Gastroesophageal sphincter (tissue), 3 donors: ENCODE results near the gene GRM4.

Experiments
- POLR2A ChIP-seq, 2 donors: fragments of 450-650 bp; IDR thresholded peaks; one replicate each; pipeline ENCODE4 v1.6.1; 2017; ENCODE audit warnings: antibody characterized with exemption in 2 of 2, mild to moderate bottlenecking in 2 of 2, moderate library complexity in 1 of 2
- POLR2AphosphoS5 ChIP-seq: sonication (generic); formaldehyde crosslinking; IDR thresholded peaks from one replicate; pipeline ENCODE4 v1.6.1; 2017; ENCODE audit warnings: antibody characterized with exemption
- TF ChIP-seq, protein P1 (sequence below), 4 experiments: fragments of 200-600 bp in 2 of 4; fragments of 450-650 bp in 2 of 4; sonication (generic) in 1 of 4; IDR thresholded peaks; one replicate each; pipeline ENCODE4 v1.5.1; 2017 to 2019; ENCODE audit warnings: antibody characterized with exemption in 4 of 4, mild to moderate bottlenecking in 2 of 4, moderate library complexity in 2 of 4

DNA sequence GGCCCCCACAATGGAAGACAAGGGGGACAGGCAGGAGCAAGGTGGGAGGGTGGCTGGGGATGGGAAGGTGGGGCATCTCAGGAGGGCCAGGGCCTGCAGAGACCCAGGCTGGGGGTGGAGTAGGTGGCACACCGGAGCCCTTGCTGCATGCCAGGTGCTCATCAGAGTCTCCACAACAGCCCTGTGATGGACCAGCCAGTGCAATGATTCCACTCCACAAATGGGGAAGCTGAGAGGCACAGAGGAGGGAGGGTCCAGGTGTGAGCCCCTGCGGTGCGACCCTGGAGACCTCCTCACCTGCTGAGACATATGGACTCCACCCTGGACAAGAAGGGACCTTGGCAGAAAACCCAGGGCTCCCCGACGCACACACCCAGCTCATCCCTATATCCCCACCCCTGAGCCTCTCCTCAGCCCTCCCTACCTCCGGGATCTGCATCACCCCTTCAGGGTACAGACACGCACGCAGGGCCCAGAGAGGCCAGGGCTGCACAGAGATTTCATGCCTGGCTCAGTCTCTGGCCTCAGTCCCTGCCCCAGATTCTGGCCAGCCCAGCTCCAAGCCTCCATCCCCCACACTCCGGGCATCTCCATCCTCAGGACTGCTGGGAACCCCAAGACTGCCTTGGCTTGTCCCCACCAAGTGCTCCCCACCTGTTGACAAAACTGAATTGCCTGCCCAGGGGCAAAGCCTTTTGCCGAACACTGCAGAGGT, 7.1 kb upstream of the GRM4 start:
- TF ChIP-seq, protein P1, sequence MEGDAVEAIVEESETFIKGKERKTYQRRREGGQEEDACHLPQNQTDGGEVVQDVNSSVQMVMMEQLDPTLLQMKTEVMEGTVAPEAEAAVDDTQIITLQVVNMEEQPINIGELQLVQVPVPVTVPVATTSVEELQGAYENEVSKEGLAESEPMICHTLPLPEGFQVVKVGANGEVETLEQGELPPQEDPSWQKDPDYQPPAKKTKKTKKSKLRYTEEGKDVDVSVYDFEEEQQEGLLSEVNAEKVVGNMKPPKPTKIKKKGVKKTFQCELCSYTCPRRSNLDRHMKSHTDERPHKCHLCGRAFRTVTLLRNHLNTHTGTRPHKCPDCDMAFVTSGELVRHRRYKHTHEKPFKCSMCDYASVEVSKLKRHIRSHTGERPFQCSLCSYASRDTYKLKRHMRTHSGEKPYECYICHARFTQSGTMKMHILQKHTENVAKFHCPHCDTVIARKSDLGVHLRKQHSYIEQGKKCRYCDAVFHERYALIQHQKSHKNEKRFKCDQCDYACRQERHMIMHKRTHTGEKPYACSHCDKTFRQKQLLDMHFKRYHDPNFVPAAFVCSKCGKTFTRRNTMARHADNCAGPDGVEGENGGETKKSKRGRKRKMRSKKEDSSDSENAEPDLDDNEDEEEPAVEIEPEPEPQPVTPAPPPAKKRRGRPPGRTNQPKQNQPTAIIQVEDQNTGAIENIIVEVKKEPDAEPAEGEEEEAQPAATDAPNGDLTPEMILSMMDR (IDR thresholded peaks at IDR 0.05) = no peak
- no peak for TF ChIP-seq POLR2A (IDR thresholded peaks at IDR 0.05)
- no peak for TF ChIP-seq POLR2AphosphoS5
